ENCODE measurements around the gene NLRP9.

DNA sequence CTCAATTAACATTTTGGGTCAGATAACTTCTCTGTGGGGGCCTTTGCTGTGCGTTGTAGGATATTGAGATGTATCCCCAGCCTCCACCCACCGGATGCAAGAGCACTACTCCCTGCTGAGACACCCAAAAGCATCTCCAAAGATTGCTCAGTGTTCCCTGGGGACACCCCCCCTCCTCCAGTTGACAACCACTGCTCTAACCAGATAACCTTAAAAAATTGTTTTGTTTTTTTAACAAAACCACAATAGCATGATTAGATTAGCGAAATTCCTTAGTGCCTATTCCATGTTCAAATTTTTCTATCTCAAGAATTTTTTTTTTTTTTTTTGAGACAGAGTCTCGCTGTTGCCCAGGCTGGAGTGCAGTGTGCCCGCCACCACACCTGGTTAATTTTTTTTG is 65.8 kb downstream of the NLRP9 start:
- no peak for TF ChIP-seq CTCF (IDR thresholded peaks at IDR 0.05)
- no peak for TF ChIP-seq ZFX (IDR thresholded peaks at IDR 0.05; ENCODE audit: borderline replicate concordance)

Measured in 22Rv1 (cell line).